Measurements from ENCODE around the gene CNGA3.

CNGA3 gene

GRCh38 chr2:98329549-98329948, 16.7 kb upstream of the CNGA3 start:
- DNase-seq = no peak

DNA sequence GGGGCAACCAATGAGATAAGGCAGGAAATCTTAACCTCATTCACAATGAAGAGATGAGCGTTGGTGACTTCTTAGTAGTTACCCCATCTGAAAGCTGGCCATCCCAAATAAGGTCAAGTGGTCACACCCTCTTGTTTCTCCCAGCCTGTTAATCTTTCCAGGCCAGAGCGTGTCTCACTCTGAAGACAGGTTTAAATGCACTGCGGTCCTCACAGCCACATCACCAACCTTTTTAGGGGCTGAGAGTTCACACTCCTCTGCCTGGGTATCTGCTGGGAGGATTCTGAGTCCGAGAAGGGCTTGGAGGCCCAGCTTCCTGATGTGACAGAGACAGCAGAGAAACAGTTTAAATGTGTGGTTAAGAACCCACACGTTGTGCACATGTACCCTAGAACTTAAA, 13.3 kb upstream of the CNGA3 start:
- no peak for DNase-seq

DNA sequence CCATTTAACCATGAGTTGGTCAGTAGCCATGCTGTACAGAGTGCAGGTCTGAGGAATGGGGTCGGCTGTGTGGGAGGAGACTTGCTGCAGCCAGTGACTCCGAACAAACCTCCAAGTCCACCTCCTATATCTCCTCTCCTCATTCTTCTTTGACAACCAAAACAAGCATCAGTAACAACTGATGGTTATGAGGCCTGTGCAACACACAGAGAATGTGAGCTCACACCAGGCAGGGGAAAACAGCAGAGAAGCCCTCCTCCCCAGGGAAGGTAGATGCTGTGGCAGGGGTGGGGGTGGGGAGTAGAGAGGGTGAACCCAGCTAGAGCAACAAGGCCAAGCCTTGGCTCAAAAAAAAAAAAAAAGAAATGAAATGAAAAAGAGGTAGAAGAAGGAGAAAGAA, 12.3 kb upstream of the CNGA3 start:
- DNase-seq = no peak

- DNase-seq = peak; percentile 26
Measured at GRCh38 chr2:98334439-98335078, 11.7 kb upstream of the CNGA3 start.

DNA sequence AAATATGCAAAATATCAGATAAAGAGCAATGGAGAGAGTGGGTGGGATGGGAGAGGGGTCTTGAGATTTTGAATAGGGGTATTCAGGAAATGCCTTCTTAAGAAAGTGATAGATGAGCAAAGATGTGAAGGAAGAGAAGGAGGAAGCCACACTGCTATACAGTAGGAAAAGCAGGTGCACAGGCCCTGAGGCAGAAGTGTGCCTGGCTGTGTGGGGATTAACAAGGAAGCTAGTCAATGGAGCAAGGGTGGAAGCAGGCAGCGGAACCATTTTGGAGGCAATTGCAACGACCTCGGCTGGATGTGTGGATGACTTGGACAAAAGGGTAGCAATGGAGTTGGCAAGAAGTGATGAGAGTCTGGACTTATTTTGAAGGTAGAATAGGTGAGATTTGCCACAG, 11.0 kb upstream of the CNGA3 start:
- no peak for DNase-seq

DNA sequence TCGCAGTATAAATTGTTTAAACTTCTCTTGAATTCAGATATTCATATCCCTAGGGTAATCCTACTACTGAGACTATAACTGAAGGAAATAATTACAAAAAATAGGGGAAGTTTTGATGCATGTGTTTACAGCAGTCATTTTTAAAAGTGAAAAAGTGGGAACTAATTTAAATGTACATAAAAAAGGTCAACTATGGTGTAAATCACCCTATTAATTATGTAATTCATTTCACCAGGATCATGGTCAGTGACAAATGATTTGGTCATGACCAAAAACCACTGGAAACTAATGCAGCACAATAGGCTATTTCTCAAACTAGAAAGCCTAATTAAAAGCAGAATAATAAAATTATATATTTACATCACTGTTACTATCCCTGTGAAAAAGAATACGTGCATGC, 5.0 kb upstream of the CNGA3 start:
- DNase-seq = no peak

DNA sequence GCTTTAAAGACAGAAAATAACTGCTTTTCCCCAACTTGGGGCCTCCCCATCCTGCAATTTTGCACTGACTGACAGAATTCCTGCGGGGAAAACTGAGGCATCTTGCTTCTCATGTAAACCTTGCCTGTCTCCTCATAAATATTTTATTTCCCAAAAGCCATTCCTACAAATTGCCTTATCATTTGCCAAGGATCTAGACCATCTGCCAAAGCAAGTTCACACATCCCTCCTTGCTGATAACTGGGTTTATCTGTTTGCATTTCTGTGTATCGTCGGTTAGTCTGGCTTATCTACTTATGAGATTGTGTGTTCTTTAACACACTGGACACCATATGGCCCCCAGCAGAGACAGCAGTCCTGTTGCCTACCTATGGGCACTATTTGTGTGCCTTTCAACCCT, 3.0 kb upstream of the CNGA3 start:
- no peak for DNase-seq

GRCh38 chr2:98347298-98348065, 1.2 kb downstream of the CNGA3 start:
- no peak for DNase-seq

DNA sequence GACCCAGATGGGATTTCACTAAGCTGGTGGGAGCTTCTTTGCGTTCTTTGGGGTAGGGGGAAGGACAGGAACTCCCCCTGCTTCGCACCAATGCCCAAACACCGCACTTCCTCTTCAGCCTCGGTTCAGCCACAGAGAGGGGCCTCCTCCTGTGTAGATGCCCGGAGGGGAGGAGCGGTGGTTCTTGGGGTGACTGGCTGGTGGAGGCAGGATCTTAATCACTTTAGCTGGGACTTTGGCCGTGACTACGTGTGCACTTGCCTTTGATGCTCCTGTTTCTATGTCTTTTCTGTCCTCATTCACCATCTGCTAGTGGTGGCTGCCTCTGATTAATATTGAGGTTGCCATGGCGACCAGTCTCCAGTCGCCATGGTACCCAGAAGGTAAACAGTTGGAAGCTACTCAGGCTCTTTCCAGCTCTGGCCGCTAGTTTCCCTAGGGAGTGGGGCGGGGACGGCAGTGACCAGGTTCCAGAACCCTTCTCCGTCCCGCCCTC, 1.9 kb downstream of the CNGA3 start:
- DNase-seq = peak; percentile 59

DNA sequence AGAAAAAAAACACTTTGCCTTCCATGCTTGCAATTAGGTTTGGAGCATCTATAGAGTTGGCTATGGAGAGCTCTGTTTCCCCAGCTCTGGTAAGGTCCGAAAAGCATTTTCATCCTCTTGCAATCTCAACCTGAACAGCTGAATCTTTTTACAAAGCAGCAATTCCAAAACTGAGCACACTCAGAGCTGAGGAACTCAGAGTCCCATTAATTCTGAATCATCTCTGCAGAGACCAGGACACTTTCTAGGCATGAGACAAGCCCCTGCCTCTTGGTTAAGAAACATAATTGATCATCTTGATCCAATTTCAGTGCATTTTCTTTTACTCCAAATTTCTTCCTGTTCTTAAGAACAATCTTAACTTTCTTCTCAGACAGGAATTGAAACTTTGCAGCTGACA, 4.2 kb downstream of the CNGA3 start:
- no peak for DNase-seq

- DNase-seq = no peak
Measured at GRCh38 chr2:98355881-98356280, 9.6 kb downstream of the CNGA3 start.

GRCh38 chr2:98356729-98357128, 10.5 kb downstream of the CNGA3 start:
- no peak for DNase-seq

GRCh38 chr2:98357849-98358248, 11.6 kb downstream of the CNGA3 start:
- DNase-seq = no peak

GRCh38 chr2:98359986-98360385, 13.7 kb downstream of the CNGA3 start:
- no peak for DNase-seq

DNA sequence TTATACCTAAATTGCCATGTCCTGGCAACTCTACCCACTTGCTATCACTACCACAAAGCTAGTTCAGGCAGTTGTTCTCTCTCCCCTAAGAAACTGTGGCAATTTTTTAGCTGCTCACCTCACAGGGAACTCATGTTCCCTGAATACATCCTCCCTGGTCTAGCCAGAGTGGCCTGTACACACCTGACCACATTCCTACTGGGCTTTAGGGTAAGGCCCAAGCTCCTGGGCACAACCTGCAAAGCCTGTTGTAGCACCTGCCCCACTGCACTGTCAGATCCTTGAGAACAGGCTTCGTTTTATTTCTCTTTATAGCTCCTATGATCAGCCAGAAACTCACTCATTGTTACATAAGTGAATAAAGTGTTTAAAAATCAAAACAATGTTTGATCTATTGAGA, 21.5 kb downstream of the CNGA3 start:
- no peak for DNase-seq

DNA sequence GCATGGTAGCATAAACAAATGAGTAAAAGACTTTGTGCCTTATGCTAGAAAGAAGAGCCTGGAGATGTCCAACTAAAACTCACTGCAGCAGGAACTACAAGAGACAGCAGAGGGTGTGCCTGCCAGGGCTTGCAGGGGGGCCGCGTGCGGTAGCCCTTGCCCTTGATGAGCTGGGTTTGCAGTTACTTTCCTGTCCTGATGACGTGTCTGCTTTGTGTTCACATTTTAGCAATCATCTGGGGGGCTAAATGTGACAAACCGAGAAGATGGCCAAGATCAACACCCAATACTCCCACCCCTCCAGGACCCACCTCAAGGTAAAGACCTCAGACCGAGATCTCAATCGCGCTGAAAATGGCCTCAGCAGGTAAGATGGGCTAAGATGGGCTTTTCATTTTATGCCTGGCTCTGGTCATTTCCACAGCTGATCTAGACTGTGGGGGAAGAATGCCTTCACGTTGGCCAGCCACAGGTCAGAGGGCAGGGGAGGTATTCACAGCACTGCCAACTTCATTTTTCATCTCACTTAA, 23.5 kb downstream of the CNGA3 start:
- no peak for DNase-seq

GRCh38 chr2:98372121-98372520, 25.9 kb downstream of the CNGA3 start:
- DNase-seq = no peak

GRCh38 chr2:98372579-98372978, 26.3 kb downstream of the CNGA3 start:
- DNase-seq = no peak

DNA sequence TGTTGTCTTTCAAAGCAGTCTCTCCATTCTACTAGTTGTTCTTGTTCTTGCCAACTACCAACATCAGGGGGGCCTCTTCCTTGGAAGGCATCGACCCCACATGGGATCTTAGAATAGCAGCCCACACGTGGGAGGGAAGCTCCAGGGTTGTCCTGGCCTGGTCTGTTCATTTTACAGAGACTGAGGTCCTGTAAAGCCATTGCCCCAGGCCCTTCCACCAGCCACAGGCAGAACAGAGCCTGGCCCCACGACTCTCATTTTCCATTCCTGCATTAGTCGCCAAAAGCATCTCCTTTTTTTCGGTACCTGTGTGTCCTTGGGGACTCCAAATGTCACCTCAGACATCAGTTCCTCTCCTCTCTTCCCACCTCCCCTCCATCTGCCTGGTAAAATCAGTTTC, 28.0 kb downstream of the CNGA3 start:
- DNase-seq = no peak

- no peak for DNase-seq
Measured at GRCh38 chr2:98374958-98375570, 28.8 kb downstream of the CNGA3 start.

GRCh38 chr2:98376301-98376910, 30.1 kb downstream of the CNGA3 start:
- peak; percentile 25 for DNase-seq

- no peak for DNase-seq
Measured at GRCh38 chr2:98376996-98377395, 30.7 kb downstream of the CNGA3 start.

DNA sequence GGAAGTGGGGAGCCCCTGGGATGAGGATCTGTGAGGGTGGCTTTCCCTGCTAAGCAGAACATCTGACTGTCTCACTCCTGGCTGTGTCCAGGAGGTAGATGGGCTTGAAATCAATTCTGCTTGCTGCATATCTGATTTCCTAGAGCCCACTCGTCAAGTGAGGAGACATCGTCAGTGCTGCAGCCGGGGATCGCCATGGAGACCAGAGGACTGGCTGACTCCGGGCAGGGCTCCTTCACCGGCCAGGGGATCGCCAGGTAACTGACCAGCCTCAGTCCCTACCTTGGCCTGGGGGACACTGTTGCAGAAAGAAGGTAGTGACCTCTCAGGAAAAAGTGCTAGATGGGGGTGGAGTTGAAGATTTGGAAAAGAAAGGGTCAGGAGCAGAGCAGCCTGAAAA, 31.3 kb downstream of the CNGA3 start:
- DNase-seq = no peak

- no peak for DNase-seq
Measured at GRCh38 chr2:98378196-98378595, 31.9 kb downstream of the CNGA3 start.
